GM12864 (cell line): Measurements from ENCODE around the gene CAMKV.
"Not testable (repeated sequence)": the region's sequence is repeated elsewhere in the genome, so short reads cannot be mapped to it uniquely, and the experiment has no call there.

Experiments used
- DNase-seq: peaks from one replicate; pipeline ENCODE4 v3.0.0-alpha.2; 2011; ENCODE audit warnings: low read depth
- H3K4me3 ChIP-seq: 2 replicates; pipeline ENCODE4 v1.5.1; 2011; ENCODE audit warnings: mild to moderate bottlenecking, low read depth, low read length, control low read depth
- TF ChIP-seq, protein P1 (sequence below): IDR thresholded peaks from 2 replicates; pipeline ENCODE4 v1.5.1; 2011; ENCODE audit warnings: low read depth, mild to moderate bottlenecking, moderate library complexity, low read length, control low read depth, inconsistent platforms; ENCODE audit errors: missing control alignments

CAMKV gene

GRCh38 chr3:49910409-49911123, 40.9 kb upstream of the CAMKV start:
- TF ChIP-seq, protein P1, sequence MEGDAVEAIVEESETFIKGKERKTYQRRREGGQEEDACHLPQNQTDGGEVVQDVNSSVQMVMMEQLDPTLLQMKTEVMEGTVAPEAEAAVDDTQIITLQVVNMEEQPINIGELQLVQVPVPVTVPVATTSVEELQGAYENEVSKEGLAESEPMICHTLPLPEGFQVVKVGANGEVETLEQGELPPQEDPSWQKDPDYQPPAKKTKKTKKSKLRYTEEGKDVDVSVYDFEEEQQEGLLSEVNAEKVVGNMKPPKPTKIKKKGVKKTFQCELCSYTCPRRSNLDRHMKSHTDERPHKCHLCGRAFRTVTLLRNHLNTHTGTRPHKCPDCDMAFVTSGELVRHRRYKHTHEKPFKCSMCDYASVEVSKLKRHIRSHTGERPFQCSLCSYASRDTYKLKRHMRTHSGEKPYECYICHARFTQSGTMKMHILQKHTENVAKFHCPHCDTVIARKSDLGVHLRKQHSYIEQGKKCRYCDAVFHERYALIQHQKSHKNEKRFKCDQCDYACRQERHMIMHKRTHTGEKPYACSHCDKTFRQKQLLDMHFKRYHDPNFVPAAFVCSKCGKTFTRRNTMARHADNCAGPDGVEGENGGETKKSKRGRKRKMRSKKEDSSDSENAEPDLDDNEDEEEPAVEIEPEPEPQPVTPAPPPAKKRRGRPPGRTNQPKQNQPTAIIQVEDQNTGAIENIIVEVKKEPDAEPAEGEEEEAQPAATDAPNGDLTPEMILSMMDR = no peak
- no peak overlapping the region for H3K4me3 ChIP-seq
- DNase-seq = no peak

DNA sequence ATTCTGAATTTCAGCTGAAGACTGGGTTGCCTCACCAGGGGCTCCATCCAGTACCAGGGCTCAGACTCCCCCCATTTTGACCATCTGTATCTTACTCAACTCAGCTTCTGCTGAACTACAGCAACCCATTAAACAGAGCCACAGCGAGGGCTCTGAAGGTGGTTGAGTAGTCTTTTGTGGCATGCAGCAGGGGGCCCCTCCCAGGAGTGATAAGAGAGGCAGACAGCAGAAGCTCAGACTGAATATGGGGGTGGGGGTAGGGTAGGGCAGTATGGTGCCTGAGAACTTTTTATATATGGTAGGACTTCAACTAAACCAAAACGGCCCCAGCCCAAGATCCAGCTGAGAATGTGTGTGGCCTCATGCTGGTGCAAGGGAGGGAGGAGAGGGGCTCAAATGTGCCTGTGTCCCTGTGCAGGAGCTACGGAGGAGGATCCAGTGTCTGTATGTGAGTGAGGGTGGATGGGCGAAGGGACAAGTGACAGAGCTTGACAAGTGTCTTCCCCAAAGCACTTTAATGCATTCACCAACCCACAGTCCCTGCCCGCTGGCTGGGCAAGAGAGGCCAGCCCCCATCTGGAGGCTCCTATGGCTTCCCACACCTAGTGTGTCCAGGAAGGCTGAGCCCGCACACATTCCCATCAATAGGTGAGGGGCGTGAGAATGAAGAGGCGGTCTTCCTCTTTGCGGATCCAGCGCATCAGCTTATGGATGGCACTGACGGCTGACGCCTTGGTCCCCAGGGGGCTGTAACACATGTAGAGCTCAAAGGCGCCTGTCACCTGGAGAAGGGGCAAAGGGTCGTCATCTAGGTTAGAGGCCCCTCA, 38.9 kb upstream of the CAMKV start:
- no peak for DNase-seq
- H3K4me3 ChIP-seq = no peak overlapping the region
- TF ChIP-seq, protein P1 = no peak

DNA sequence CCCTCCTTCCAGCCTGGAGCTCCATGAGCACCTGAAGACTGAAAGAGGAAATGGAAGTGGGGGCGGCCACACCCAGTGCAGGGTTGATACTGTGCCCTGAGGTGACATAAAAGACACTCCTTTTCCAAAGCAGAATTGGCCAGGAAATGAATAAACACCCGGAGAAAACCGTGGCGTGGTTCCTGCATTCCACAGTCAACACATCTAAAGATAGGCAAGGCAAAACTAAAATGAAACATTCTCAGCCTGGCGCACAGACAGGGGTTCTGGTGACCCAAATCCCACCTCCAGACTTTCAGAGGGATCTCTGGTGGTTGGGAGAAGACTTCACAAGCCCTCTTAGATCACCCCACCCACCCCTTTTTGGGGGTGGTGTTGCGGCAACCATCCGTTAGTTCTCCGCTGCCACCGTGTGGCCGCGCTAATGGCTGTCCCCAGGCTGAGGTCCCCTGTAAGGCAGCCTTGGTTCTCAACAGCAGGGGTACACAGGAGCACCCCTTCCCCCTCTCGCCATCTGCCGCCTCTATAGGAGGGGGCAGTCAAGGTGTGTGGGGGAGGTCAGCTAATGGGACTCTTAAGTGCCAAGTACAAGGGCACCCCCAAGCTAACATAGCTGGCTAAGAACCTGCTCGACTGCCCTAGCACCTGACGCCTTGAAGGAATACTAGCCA, 36.5 kb upstream of the CAMKV start:
- TF ChIP-seq, protein P1 = peak; percentile 76
- H3K4me3 ChIP-seq = peak overlapping the region; percentile 14
- DNase-seq = no peak

GRCh38 chr3:49904448-49904847, 34.7 kb upstream of the CAMKV start:
- peak overlapping the region; percentile 53; the same call in 1 of the 2 replicates for H3K4me3 ChIP-seq
- DNase-seq = not testable (repeated sequence)

DNA sequence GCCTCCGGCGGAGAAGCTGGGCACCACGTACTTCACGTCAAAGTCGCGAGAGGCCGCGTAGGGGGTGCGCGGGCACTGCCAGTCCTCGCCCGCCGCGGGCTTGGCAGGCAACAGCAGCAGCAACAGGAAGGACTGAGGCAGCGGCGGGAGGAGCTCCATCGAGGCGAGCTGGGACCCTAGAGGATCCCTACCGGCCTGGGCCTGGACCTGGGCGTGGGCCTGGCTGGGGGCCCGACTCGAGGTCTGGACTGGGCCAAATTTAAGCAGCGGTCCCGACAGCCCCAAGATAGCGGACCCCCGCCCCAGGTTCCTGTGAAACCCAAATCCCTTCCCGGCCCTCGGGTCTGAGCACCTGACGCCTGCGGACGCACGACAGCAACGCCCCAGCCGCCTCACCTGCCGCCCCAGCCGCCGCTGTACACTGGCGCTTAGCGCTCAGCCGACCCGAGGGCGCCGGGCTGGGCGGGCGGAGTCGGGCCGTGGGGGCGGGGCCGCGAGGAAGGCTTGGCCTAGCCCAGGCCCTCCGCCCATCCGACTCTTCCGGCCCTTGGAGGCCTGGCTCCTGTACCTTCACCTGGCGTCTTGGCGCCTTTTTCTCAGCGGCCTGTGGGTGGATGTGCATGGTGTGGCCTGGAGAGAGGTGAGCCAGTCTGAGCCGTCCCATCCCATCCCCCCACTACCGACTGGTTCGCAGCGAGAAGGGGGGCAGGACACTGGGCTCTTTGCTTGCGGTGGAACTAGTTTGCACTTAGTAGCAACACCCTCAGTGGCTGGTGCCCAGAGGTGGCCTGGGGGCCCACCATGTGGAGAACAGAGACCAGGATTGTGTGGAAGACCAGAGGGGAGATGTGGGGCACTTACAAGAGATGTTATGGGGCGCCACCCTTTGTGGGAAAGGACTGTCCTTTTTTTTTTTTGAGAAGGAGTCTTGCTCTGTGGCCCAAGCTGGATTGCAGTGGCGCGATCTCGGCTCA, 34.0 kb upstream of the CAMKV start, which contains the start of gene MST1R:
Gene MST1R (minus strand): TSS at position 423 of the 974 bp plus-strand sequence. CDS start 264 bp downstream, at position 159.
- peak within 1 kb of the TSS; percentile 53 for H3K4me3 ChIP-seq
- peak; percentile 77 for DNase-seq
- TF ChIP-seq, protein P1 = no peak

DNA sequence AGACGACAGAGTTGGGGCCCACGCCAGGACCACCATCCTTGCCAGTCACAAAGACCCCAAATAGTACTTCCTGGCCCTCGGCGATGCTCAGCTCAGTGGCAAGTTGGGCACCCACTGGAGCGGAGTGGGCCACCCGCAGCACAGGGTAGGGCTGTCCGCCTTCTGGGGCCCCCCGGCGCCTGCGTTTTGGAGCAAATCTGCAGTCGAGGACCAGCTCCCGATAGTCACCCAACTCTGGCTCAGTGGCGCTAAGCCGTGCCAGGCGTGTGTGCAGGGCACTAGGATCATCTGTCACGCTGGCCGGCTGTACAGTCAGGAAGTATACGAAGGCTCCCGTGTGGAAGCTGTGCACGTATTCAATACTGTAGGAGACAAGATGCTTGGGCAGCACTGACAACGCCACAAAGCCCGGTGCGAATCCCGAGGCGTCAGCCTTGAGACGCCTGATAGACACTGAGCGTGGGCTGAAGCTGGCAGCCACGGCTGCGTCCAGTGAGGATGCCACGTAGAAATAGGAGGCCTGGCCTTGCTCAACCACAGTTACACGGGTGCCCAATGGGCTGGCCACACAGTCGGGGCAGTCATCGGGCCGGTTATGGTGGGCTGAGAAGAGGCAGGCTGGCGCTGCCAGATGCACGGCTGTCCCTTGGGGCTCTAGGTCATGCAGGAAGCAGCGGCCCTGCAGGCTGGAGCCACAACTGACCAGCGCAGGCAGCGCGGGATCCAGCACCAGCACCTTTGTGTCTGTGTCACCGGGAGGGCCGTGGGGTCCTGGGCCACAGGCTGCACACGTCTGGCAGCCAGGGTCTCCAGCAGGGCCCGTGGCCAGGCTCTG, 33.0 kb upstream of the CAMKV start:
- TF ChIP-seq, protein P1 = no peak

More for the DNA sequence above, 33.0 kb upstream of the CAMKV start:
- DNase-seq = no peak
- H3K4me3 ChIP-seq = no peak overlapping the region
